COLO668 (cell line): ENCODE data around the gene NAALADL1.

Experiments used
- DNase-seq: peaks from one replicate; lab custom pipeline; 2025; ENCODE audit not compliant: unreplicated experiment; lab: John Stamatoyannopoulos, UW

NAALADL1 gene

DNA sequence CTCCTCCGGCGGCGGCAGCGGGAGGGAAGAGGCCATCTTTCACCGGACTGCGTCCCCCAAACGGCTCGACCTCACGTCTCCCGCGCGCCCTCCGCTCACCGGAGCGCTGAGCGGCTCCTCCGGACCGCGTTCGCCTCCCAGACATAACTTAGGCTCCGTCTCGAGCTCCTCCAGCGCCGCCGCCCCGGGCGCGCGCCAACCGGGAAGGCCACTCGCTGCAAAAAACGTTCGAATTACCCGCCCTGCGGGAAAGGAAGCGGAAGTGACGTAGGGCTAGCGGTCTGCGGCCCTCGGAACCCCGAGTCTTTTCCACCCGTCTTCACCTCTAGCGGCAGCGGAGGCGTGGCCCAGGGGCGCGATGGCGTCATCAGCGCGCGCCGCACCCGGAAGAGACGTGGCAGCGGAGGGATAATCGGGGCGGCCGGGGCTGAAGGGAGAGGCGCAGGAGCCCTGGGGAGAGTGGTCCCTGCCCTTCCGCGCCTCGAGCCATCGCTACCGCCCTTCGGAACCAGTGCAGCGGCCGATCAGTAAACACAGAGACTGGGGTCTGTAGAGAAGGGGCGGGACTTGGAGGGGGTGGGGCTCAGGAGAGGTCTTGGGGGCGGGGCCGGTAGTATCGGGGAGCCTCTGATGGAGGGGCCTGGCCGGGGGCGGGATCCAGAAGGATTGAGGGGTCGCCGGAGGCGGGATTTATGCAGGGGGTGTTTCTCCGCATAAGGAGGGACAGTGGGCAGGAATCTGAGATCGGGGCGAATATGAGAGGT, 25.7 kb upstream of the NAALADL1 start, which contains the start of the genes CDCA5 and ZFPL1:
TSS of gene CDCA5 (minus strand) at position 207 of the 764 bp plus-strand sequence. CDS start at position 145, 62 bp downstream.
TSS of gene ZFPL1 (plus strand) at position 389 of the 764 bp plus-strand sequence. CDS start 477 bp downstream, outside the sequence.
- DNase-seq, result peak; percentile 95

GRCh38 chr11:65083134-65083833, 24.9 kb upstream of the NAALADL1 start:
- DNase-seq, result no peak

DNA sequence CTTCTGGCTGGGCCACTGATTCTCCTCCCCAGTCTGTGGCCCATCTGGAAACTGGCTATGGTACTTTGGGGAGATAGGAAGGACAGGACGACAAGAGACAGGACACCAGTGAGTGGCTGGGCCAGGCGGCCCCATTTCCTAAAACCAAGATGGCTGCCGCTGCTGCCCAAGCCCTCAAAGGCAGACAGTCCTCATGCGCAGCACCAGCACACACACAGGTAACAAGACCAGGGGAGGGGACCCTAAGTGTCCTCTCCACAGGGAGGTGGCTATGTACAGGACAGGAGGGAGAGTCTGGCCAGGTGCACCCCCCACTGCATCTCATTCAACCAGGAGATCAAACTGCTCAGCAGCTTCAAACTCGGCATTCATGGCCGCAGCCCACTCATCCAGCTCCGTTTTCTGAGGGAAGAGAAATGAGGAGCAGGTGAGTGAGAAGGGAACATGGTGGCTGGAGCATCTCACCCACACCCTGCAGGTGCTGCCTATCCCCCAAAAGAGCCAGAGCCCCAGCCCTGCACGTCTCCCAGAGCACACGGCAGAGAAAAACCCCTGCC, 20.5 kb upstream of the NAALADL1 start:
- no peak for DNase-seq

- peak; percentile 65 for DNase-seq
These were observed 19.8 kb upstream of the NAALADL1 start for GRCh38 chr11:65078151-65078550.

DNA sequence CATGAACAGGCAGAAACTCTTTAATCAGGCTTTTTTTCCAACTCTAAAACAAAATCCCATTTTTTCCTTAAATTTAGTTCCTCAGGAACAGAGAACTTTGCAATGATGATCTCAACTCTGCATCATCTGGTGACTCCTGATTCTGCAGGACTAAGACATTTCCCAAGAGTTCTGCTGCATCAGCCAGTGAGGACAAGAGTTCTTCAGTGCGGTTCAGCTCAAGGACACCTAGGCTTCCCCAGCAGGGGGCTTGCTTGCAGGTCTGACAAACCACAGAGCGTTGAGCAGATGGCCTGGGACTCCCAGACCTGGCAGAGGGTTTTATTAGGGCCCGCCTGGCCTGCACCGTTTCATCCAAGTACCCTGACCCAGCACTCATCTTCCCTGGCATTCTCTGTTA, 19.1 kb upstream of the NAALADL1 start:
- no peak for DNase-seq

GRCh38 chr11:65072631-65072966, 14.2 kb upstream of the NAALADL1 start:
- no peak for DNase-seq

GRCh38 chr11:65071907-65072630, 13.7 kb upstream of the NAALADL1 start:
- DNase-seq, result no peak

DNA sequence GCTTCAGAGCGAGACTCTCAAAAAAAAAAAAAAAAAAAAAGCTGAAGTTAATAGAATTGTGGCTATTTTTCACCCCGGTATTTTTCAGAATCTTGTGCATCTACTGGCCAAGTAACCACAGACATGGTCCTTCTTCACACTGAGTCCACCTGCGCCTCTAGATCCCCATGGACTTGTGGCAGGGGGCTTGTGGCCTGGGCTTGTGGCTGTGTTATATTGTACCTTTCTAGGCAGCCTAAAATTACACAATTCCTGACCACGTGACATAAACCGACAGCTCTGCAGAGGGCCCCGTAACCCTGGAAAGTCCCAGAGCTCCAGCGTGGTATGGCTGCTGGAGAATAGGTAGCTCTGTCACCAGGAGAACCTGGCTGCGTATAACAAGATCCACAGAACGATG, 10.9 kb upstream of the NAALADL1 start:
- peak; percentile 11 for DNase-seq

GRCh38 chr11:65067446-65067845, 9.1 kb upstream of the NAALADL1 start:
- DNase-seq, result no peak

DNA sequence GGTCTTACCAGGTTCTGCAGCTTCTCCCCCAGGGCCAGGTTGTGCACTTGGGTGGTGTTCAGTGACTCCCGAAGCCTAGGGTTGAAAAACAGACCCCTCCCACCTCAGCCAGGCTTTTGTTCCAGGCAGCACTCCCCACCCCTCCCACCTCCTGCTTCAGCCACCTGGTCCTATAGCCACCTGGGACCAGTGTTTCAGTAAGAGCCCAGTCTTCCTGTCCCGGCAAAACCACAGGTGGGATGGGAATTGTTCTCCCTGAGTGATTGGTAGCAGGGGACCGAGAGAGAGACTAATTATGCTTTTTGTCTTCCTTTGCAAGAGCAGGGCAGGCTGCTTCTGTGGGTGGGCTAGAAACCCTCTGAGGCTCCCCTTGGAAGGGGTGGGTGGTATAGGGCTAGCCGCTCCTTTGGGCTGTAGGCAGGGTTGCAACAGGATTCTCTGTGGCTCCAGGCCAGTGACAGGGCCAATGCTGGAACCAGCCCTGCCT, 8.5 kb upstream of the NAALADL1 start:
- peak; percentile 68 for DNase-seq

DNA sequence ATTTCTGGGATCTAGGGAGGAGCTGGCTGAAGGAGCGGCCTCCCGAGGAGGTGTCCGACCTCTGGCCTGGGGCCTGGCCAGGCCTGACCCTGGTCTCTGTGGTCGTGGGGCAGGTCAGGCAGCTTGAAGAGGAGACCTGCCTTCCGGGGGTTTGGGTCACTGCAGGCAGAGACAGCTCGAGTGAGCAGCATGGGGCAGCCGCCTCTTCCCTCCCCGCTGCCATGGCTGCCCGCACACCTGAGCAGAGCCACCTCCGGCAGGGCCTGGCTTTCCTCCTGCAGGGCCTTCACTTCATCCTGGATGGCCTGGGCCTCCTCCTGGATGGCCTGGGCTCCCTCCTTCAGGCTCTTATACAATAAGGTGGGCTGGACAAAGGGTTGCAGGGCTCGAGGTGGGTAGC, 8.0 kb upstream of the NAALADL1 start:
- no peak for DNase-seq

GRCh38 chr11:65065851-65066250, 7.5 kb upstream of the NAALADL1 start:
- no peak for DNase-seq

DNA sequence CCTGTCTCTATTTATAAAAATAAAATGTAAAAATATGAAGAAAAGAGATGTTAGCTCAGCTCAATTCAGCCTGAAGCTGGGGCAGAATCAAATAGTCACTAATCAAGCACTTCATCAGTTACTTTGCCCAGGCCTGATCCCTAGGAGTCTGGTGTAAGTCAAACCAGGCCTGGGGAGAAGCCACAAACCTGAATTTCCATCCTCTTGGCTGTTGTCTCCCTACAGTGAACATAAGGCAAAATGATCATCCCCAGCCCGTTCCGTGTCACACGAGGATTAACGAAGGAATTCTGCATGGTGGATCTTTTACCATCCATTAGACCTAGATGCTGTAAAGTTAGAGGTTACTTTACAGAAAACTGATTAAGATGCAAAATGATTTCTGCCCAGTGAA, 6.5 kb upstream of the NAALADL1 start:
- no peak for DNase-seq

DNA sequence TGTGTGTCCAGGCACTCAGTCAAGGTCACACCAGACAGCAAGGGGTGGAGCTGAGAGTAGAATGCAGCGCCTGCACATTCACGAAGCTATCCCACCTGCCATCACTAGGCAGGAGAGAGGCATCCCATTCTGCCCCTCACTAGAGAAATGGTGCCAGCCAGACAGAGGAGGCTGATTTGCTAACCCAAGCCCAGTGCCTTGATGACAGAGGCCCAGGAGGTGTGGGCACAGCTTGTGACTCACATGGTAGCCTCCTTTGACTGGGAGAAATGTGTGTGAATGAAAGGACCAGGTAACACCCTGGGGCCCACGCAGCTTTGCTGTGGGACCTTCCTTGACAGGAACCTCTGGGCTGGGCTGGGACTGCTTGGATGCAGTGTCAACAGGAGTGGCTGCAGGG, 5.2 kb upstream of the NAALADL1 start:
- no peak for DNase-seq

DNA sequence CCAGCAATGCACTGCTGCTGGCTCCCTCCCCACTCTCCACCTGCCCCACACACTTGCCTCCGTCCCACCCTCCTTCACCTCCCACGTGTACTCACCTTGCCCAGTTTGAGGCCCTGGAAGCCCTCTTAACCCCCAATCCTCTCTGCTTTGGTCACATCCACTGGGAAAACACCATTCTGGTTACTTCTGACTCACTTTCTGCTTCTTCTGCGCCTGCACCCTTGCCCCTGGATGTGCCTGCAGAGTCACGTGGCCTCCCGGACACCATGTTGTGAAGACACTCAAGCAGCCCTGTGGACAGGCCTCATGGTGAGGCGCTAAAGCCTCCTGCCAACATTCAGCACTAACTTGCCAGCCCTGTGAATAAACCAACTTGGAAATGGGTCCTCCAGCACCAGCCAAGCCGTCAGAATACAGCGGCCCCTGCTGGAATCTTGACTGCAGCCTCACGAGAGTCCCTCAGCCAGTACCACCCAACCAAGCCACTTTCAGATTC, 2.6 kb upstream of the NAALADL1 start:
- peak; percentile 17 for DNase-seq

DNA sequence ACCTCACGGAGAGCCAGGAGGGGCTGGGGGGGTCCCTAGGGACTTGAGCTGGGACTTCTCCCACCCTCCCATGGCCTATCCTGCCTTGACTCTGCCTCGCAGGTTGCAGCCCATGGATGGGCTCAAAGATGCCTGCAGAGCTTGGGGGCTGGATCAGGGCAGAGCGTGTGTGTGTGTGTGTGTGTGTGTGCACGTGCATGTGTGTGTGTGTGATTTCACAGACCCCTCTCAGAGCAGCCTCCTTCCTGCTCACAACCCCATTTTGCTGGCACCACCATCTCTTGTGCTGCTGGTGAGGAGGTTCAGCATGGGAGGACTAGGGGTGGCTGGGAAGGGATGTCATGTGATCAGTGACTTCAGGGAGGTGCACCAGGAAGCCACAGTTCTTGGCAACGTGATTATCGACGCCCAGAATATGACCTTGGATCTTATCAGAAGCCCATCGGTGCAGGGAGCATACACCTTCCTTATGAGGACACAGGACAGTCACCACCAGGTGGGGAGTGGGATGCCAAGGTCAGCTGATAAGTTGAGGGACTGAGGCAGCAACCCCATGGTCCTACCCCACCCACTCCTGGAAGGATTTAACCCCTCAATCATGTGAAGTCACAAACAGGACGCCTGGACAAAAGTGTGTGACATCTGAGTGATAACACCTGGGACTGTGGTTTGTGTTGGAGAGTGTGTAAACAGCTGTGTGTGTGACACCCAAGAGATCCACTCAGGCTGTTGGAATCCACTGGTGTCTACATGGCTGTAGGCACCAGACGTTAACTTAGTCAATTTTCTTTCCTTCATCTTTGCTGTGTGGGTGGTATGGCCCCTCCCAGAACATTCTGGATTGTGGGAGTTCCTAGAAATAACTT, 1.8 kb upstream of the NAALADL1 start:
- DNase-seq, result peak; percentile 34

DNA sequence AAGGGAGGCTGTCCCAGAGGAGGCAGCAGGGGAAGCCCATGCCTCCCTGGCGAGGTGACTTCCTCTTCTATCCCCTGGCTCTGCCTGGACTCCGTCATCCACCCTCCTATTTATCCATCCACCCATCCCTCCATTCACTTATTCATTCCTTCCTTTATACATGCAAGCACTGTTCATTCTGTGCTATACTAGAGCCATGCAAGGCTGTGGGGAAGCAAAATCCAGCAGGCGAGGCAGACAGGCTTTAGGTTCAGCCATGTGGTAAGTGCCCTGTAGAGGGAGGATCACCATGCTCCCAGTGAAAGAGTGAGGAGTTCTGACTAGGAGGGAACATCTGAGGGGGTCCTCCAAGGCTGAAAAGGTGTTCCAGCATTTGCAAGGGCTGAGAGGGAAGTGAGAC, 1.2 kb upstream of the NAALADL1 start:
- DNase-seq, result no peak

- DNase-seq, result peak; percentile 76
These were observed 341 bp downstream of the NAALADL1 start for GRCh38 chr11:65058012-65058411.

DNA sequence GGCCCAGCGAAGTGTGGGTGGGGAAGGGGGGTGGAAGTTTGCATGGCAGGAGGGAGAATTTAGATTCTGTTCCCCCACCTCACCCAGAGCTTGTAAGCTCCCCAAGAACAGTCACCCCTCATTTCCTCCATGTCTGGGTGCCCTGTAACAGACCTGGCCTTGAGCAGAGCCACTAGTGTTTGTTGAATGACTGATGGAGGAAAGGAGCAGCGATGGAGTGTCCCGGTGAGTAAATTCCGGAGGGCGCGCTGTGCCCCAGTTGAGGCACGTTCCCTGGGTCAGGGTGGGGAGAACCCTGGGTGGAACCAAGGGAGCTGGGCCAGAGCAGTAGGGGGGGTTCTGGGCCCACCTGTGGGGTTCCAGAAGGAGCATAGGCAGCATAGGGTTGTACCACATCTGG, 827 bp downstream of the NAALADL1 start:
- DNase-seq, result no peak

DNA sequence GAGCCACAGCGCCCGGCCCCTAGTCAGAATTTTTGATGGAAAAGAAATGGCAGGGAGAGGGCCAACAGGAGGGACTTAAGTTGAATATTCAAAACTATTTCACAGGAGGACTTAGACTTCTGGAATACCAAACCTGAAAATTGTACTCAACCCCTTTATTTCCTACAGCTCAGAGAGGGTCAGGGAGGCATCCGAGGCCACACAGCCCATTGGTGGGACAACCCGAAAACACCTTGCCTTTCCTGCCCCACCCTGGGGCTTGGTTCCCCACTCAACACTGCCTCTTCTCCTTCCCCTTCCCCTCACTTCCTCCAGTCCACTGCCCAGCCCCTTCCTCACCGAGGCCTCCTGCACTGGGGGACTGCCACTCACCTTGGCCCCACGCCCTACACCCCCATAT, 1.4 kb downstream of the NAALADL1 start:
- DNase-seq, result no peak
